ENCODE measurements around the gene CCT7. TPM values are rescaled to one million over a fixed set of nuclear protein-coding genes. Genes with fewer than 3 reads are reported as not detected.

The CCT7 gene
- total and polyA plus RNA-seq, 2 of the 8 experiments (the other 6 are each of a cell fraction or from before 2014, with no cell fraction given): 440 to 474 TPM

DNA sequence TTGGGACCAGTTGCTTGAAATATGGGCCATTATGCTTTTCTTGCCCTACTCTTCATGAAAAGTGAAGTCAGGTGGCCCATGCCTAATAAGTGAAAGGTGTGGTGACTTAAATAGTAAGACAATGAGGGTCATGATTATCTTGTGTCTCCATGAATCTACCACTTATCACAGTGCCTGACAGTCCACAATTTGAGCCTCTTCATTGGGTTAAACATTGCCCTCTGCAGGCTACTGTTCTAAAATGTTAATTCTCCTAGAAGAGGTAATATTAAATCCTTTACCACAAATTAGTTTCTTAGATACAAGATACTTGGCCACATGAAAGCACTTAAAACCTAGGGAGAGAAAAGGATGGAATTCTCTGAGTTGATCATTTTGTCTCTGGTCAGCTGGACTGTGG, 55.2 kb downstream of the CCT7 start:
- H3K56ac ChIP-seq (replicated peaks; ENCODE audit: insufficient read length, low read depth, low read length): no peak overlapping the region
- no peak overlapping the region for H3K18ac ChIP-seq (ENCODE audit: extremely low read depth, low read length)
- H3K27ac ChIP-seq (ENCODE audit: low read depth, low read length): no peak overlapping the region
- no peak overlapping the region for H3K23ac ChIP-seq (ENCODE audit: insufficient read length)
- no peak overlapping the region for H3K4me3 ChIP-seq (ENCODE audit: extremely low read depth in 1 of 4, insufficient read depth in 2 of 4, low read depth in 3 of 4, low read length in 4 of 4)
- no peaks in the 10 kb centered on the region; a peak in 1 of 8 replicates for H3K36me3 ChIP-seq (ENCODE audit: control insufficient read depth in 2 of 4, insufficient read depth in 4 of 4, low read length in 3 of 4)
- no peak overlapping the region for H2AK5ac ChIP-seq (ENCODE audit: low read depth, low read length)
- ChIA-PET POLR2A (ENCODE audit: partially characterized antibody) (interaction anchor here (1.4 to 2.2 kb wide), 5 partner anchors 9 to 35 kb away, joined by 3 to 8 read pairs (median 4); no protein-coding TSS in a partner anchor), CTCF (ENCODE audit: partially characterized antibody) (interaction anchor here (0.8 to 6.5 kb wide), 21 partner anchors 13 to 204 kb away, joined by 3 to 122 read pairs (median 7); no protein-coding TSS in a partner anchor)
- DNase-seq (ENCODE audit: low read depth in 1 of 2, low spot score in 2 of 2) (no peak), FAIRE-seq (no peak)
- peaks cover 9 to 15% of the 10 kb centered on the region in 2 experiments for H4K20me1 ChIP-seq (replicated peaks in 1 of 2; ENCODE audit: control insufficient read depth in 1 of 2, insufficient read depth in 2 of 2, low read length in 2 of 2)
- H3K27me3 ChIP-seq (replicated peaks in 1 of 4; ENCODE audit: control insufficient read depth in 3 of 4, extremely low read depth in 1 of 4, insufficient read depth in 3 of 4, low read length in 3 of 4): peaks cover 25 to 61% (median 52%) of the 10 kb centered on the region in 4 experiments
- H3K23me2 ChIP-seq (ENCODE audit: low read depth, low read length): peaks cover 19% of the 10 kb centered on the region
- no peak overlapping the region for H4K8ac ChIP-seq (ENCODE audit: extremely low read depth, insufficient read depth, low read length)
- no peak overlapping the region for H4K5ac ChIP-seq (ENCODE audit: insufficient read length, low read depth, low read length)
- H3K79me2 ChIP-seq (ENCODE audit: control insufficient read depth in 1 of 2, insufficient read depth in 2 of 2, low read length in 2 of 2): no peaks in the 10 kb centered on the region; a peak in 1 of 4 replicates
- no peak overlapping the region for H3K4ac ChIP-seq (replicated peaks; ENCODE audit: insufficient read length, low read depth, low read length)
- no peaks in the 10 kb centered on the region for H3K79me1 ChIP-seq (ENCODE audit: low read depth, low read length)
- no peak overlapping the region for H2BK5ac ChIP-seq (ENCODE audit: low read depth, low read length)
- no peak overlapping the region for H3K4me2 ChIP-seq (ENCODE audit: insufficient read depth in 1 of 2, low read depth in 2 of 2, low read length in 2 of 2)
- no peak overlapping the region for H4K91ac ChIP-seq (replicated peaks; ENCODE audit: insufficient read length, low read length)
- H2AFZ ChIP-seq (ENCODE audit: low read length): no peak overlapping the region
- H2BK15ac ChIP-seq (ENCODE audit: low read length): no peak overlapping the region
- TF ChIP-seq RAD21 (IDR thresholded peaks at IDR 0.05 in 1 of 2, conservative IDR thresholded peaks at IDR 0.05 in 1 of 2; ENCODE audit: low read depth in 2 of 2, low read length in 2 of 2): peak in 1 of 2 experiments; percentile 13; a peak in 1 of 4 replicates
- TF ChIP-seq, protein P1, sequence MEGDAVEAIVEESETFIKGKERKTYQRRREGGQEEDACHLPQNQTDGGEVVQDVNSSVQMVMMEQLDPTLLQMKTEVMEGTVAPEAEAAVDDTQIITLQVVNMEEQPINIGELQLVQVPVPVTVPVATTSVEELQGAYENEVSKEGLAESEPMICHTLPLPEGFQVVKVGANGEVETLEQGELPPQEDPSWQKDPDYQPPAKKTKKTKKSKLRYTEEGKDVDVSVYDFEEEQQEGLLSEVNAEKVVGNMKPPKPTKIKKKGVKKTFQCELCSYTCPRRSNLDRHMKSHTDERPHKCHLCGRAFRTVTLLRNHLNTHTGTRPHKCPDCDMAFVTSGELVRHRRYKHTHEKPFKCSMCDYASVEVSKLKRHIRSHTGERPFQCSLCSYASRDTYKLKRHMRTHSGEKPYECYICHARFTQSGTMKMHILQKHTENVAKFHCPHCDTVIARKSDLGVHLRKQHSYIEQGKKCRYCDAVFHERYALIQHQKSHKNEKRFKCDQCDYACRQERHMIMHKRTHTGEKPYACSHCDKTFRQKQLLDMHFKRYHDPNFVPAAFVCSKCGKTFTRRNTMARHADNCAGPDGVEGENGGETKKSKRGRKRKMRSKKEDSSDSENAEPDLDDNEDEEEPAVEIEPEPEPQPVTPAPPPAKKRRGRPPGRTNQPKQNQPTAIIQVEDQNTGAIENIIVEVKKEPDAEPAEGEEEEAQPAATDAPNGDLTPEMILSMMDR (IDR thresholded peaks at IDR 0.05; ENCODE audit: control extremely low read depth in 1 of 3, insufficient read depth in 1 of 3, low read depth in 1 of 3, low read length in 3 of 3): peak in 1 of 3 experiments; percentile 2; a peak in 1 of 4 replicates
- no peak for TF ChIP-seq CHD1 (IDR thresholded peaks at IDR 0.05; ENCODE audit: low read depth, low read length)
- no peak for TF ChIP-seq SP2 (IDR thresholded peaks at IDR 0.05; ENCODE audit: low read length)
- H2BK12ac ChIP-seq (ENCODE audit: low read depth, low read length): no peak overlapping the region
- no peak overlapping the region for H2BK120ac ChIP-seq (replicated peaks; ENCODE audit: low read depth, low read length)
- peaks cover 4 to 17% (median 9%) of the 10 kb centered on the region in 4 experiments for H3K4me1 ChIP-seq (replicated peaks in 1 of 4; ENCODE audit: control insufficient read depth in 3 of 4, insufficient read depth in 4 of 4, low read length in 3 of 4)
- no peak overlapping the region for H2BK20ac ChIP-seq (ENCODE audit: low read length)
- H3K9ac ChIP-seq (replicated peaks in 1 of 4; ENCODE audit: extremely low read depth in 1 of 4, low read depth in 3 of 4, low read length in 3 of 4): no peak overlapping the region
- H3K14ac ChIP-seq (ENCODE audit: insufficient read length): no peak overlapping the region
- no peaks in the 10 kb centered on the region for H3K9me3 ChIP-seq (ENCODE audit: insufficient read depth in 2 of 2, low read depth in 1 of 2, low read length in 1 of 2)

All from H1 (cell line).